NCI-H1694 (cell line): ENCODE data around the gene ALG14.

Experiments used
- DNase-seq: peaks from one replicate; lab custom pipeline; 2025; lab: John Stamatoyannopoulos, UW

ALG14 gene

GRCh38 chr1:94980582-94981574 is 91.9 kb downstream of the ALG14 start:
- DNase-seq, result no peak

GRCh38 chr1:94979656-94980581 is 92.8 kb downstream of the ALG14 start:
- DNase-seq, result no peak

- DNase-seq, result no peak
Measured at GRCh38 chr1:94979131-94979530, 93.6 kb downstream of the ALG14 start.

DNA sequence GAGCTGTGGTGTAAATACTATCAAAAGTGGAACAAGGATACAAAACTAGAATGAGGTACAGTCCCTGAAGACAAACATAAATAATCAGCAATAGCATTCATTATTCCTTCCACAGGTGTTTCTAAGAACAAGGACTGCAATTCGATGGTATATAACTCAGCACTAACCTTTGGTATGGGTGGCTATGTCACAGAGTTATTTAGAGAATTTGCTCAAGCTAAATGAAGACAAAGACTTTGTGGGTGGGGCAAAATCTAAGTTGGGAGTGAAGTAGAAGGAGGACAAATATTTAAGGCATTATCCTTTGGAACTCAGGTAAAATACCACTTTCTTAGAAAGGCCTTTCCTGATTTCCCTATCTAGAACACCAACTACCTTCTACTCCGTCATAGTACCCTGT is 94.3 kb downstream of the ALG14 start:
- no peak for DNase-seq

DNA sequence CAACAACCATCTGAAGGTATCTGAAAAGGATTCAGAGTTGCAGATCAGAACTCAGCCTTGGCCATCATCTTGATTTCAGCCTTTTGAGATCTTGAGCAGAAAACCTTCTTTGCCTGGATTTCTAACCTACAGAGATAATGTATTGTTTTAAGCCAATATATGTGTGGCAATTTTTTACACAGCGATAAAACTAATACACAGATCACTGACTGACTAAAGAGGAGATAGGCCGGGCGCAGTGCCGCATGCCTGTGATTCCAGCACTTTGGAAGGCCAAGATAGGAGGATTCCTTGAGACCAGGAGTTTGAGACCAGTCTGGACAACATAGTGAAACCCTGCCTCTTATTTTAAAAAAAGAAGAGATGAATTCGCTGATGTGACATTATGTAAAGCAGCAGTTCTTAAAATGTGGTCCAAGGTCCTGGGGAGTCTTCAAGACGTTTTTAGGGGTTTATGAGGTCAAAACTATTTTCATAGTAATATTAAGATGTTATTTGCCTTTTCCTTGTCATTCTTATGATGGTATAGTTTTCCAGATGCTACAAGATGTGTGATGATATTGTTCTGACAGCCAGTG is 95.7 kb downstream of the ALG14 start:
- no peak for DNase-seq

GRCh38 chr1:94974824-94975223 is 97.9 kb downstream of the ALG14 start:
- DNase-seq, result no peak

GRCh38 chr1:94974241-94974640 is 98.5 kb downstream of the ALG14 start:
- no peak for DNase-seq

DNA sequence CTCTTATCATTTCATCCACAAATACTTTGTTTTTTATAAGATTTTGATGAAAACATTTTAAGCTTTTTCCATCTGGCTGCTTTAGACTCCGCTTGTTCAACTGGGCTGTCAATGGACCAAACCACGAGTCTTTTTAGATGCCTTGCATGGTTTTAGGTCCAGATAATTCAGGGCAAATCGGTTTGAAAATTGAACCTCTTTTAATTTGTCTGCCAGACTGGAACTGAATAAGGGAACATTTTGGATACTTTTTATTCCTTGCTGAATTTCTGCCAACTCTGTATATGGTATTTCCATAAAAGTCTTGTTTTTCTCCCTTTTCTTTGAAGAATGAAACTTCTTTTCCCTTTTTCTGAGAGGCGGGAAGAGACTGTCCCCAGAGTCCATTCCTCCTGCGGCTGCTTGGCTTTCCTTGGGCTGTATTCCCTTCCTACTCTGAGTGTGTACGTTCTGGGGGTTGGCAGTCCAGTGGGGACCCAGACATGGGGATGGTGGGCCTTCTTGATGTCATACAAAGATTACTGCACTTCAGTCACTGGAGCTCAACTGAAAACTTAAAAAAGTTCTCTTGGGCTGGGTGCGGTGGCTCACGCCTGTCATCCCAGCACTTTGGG is 99.3 kb downstream of the ALG14 start:
- no peak for DNase-seq

GRCh38 chr1:94971491-94971924 is 101.2 kb downstream of the ALG14 start:
- no peak for DNase-seq

- DNase-seq, result no peak
Measured at GRCh38 chr1:94970783-94971182, 102.0 kb downstream of the ALG14 start.

DNA sequence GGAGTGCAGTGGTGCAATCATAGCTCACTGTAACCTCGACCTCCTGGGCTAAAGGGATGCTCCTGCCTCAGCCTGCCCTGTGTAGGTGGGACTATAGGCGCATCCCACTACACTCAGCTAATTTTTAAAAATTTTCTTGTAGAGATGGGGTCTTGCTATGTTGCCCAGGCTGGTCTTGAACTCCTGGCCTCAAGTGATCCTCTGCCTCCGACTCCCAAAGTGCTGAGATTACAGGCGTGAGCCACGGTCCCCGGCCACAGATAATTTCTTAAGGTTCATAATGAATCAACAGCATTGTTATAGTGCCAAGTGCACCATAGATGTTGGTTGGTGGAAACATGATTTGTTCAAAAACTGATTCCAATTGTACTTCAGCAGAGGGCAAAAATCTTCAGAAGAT is 103.6 kb downstream of the ALG14 start:
- no peak for DNase-seq

DNA sequence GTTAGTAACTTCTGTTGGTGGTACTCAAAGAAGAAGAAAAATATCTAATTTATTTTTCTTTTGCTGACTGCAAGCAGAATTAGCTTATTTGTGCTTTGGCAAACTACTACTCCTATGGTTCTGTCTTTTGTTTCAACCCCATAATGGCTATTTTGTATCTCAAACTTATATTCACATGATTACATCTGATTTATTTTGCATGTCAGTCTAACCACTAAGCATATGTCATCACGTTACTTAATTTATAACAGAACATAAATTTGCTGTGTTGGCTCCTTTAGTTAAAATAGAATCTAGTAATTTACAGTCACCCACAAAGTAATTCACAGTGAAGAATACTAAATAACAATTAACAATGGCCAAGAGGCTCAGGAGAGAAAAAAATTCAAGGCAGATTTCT is 106.7 kb downstream of the ALG14 start:
- DNase-seq, result no peak

- DNase-seq, result no peak
Measured at GRCh38 chr1:94963864-94964263, 108.9 kb downstream of the ALG14 start.

DNA sequence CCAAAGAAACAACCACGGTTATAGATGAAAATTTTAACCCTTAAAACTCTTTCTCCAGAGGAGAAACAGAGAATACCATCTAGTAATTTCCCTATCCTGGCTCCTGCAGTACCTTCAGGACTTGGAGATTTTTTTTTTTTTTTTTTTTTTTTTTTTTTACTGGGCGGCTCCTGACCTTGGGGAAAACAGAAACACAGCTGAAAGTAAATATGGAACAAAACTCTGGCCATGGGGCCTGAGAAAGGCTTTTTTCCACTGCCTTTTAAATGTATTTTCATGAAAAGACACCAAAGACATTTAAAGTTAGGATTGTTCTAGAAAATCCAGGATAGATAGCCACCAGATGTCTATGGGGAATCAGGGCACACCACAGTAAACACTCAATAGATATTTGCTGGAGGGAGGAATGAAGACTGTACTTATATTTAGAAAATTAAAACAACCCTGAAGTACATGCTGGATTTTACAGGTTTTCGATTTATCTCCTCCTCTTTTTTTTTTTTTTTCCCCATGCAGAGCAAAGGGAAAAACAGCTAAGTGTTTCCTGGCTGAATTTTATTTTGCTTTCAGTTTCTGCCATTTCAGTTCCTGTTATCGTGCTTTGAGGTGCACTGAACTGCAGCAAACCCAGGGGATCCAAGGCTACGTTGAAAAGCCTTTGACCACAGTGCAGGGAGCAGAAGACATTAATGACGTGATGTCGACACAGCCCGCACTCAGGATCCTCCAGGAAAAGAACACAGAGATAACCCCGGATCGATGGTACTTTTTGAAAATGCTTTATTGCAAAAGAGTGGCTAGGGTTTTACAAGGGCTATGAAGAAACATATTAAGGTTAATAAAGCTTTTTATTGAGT is 110.1 kb downstream of the ALG14 start:
- peak; percentile 3 for DNase-seq

GRCh38 chr1:94961988-94962387 is 110.8 kb downstream of the ALG14 start:
- DNase-seq, result no peak

DNA sequence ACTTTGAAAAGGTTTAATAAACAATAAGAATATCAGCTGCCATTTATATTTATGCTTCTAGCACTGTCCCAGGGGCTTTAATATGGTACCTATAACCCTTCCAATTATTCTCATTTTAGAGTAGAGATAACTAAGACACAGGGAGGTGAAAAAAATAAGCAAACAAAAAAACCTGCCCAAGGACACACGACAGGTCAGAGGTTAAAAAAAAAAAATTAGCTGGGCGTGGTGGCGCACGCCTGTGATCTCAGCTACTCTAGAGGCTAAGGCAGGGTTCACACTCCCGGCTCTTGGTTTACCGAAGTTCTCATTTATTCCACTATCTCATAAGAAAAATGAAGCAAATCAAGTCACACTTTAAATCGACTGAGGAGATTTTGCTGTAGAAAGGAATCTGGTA is 111.2 kb downstream of the ALG14 start:
- no peak for DNase-seq

DNA sequence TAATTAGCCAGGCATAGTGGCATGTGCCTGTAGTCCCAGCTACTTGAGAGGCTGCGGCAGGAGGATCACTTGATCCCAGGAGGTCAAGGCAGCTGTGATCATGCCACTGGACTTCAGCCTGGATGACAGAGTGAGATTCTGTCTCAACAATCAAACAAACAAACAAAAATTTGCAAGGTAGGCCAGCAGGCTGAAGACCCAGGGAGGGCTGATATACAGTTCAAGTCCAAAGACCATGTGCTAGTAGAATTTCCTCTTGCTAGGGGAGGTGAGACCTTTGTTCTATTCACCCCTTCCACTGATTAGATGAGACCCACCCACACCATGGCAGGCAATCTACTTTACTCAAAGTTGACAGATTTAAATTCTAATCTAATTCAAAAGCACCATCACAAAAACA is 114.7 kb downstream of the ALG14 start:
- DNase-seq, result no peak

- DNase-seq, result no peak
Measured at GRCh38 chr1:94955767-94956632, 116.8 kb downstream of the ALG14 start.

- no peak for DNase-seq
Measured at GRCh38 chr1:94954263-94955220, 118.2 kb downstream of the ALG14 start.
